MM.1S (cell line): ENCODE data around the gene PIGS.

Experiments used
- DNase-seq: peaks from one replicate; pipeline ENCODE4 v3.0.0-alpha.2; 2015
- H2AFZ ChIP-seq: fragments of 300-600 bp; sonication (generic); 2 replicates; pipeline ENCODE4 v1.6.0; 2016; ENCODE audit warnings: antibody characterized with exemption, low read length
- H3F3A ChIP-seq: fragments of 300-600 bp; sonication (generic); 2 replicates; pipeline ENCODE4 v1.6.1; 2016; ENCODE audit warnings: mild to moderate bottlenecking, antibody characterized with exemption, low read length, moderate library complexity, mixed read lengths; ENCODE audit not compliant: insufficient read depth
- H3K27ac ChIP-seq: fragments of 300-600 bp; sonication (generic); 2 replicates; pipeline ENCODE4 v1.5.1; 2016; ENCODE audit warnings: mild to moderate bottlenecking, low read length
- H3K27me3 ChIP-seq: fragments of 300-600 bp; sonication (generic); replicated peaks from 2 replicates; pipeline ENCODE4 v1.6.0; 2016; ENCODE audit warnings: low read length; ENCODE audit not compliant: insufficient read depth
- H3K36me3 ChIP-seq: fragments of 300-600 bp; sonication (generic); replicated peaks from 2 replicates; pipeline ENCODE4 v1.6.1; 2016; ENCODE audit warnings: mild to moderate bottlenecking, low read length, mixed read lengths; ENCODE audit not compliant: insufficient read depth
- H3K4me1 ChIP-seq: fragments of 300-600 bp; sonication (generic); 2 replicates; pipeline ENCODE4 v1.6.1; 2016; ENCODE audit warnings: low read length, mixed read lengths
- H3K4me2 ChIP-seq: fragments of 300-600 bp; sonication (generic); 2 replicates; pipeline ENCODE4 v1.6.0; 2016; ENCODE audit warnings: low read depth, low read length
- H3K4me3 ChIP-seq: fragments of 300-600 bp; sonication (generic); 2 replicates; pipeline ENCODE4 v1.5.1; 2016; ENCODE audit warnings: low read length, mixed read lengths
- H3K79me2 ChIP-seq: fragments of 300-600 bp; sonication (generic); 2 replicates; pipeline ENCODE4 v1.6.1; 2016; ENCODE audit warnings: mixed run types, low read length, mixed read lengths
- H3K9ac ChIP-seq: fragments of 300-600 bp; sonication (generic); 2 replicates; pipeline ENCODE4 v1.6.1; 2016; ENCODE audit warnings: low read length, mixed read lengths
- H3K9me2 ChIP-seq: fragments of 300-600 bp; sonication (generic); replicated peaks from 2 replicates; pipeline ENCODE4 v1.6.1; 2016; ENCODE audit warnings: mild to moderate bottlenecking, low read length, mixed read lengths; ENCODE audit not compliant: insufficient read depth
- H3K9me3 ChIP-seq: fragments of 300-600 bp; sonication (generic); replicated peaks from 2 replicates; pipeline ENCODE4 v1.6.1; 2016; ENCODE audit warnings: mild to moderate bottlenecking, low read length, mixed read lengths; ENCODE audit not compliant: insufficient read depth
- H4K20me1 ChIP-seq: fragments of 300-600 bp; sonication (generic); 2 replicates; pipeline ENCODE4 v1.6.1; 2016; ENCODE audit warnings: mild to moderate bottlenecking, low read length, moderate library complexity, mixed read lengths; ENCODE audit not compliant: insufficient read depth
- CTCF ChIP-seq: fragments of 300-600 bp; sonication (generic); IDR thresholded peaks from 2 replicates; pipeline ENCODE4 v1.5.1; 2016; ENCODE audit warnings: antibody characterized with exemption, low read length, mixed read lengths
- EZH2 ChIP-seq: fragments of 300-600 bp; sonication (generic); optimal IDR thresholded peaks from 2 replicates; pipeline ENCODE3; 2017; ENCODE audit warnings: low read depth, mild to moderate bottlenecking, antibody characterized with exemption, low read length, mixed read lengths
- EZH2phosphoT487 ChIP-seq: fragments of 300-600 bp; sonication (generic); IDR thresholded peaks from 2 replicates; pipeline ENCODE4 v1.6.1; 2018; ENCODE audit warnings: antibody characterized with exemption, low read length

The PIGS gene

GRCh38 chr17:28573040-28573380 lies 1.7 kb upstream of the PIGS start:
- DNase-seq: no peak

GRCh38 chr17:28572259-28573039 lies 1.1 kb upstream of the PIGS start:
- DNase-seq: no peak
- Histone ChIP-seq H3K4me1 (peaks cover 20% of the 10 kb centered on the region), H3K27me3 (no peaks in the 10 kb centered on the region), H3K4me3 (peak overlapping the region; percentile 99), H3K79me2 (peaks cover 32% of the 10 kb centered on the region), H3F3A (0 out of 2 replicates have a peak, but pooled peaks cover 19% of the 10 kb centered on the region), H3K9me2 (no peaks in the 10 kb centered on the region), H3K4me2 (peak overlapping the region; percentile 93), H3K27ac (peak overlapping the region; percentile 41; the same call in 1 of the 2 replicates), H2AFZ (peak overlapping the region; percentile 95; the same call in 1 of the 2 replicates), H3K36me3 (no peaks in the 10 kb centered on the region), H4K20me1 (no peaks in the 10 kb centered on the region; the same call in 1 of the 2 replicates), H3K9me3 (no peaks in the 10 kb centered on the region), H3K9ac (peak overlapping the region; percentile 92)
- TF ChIP-seq EZH2 (no peak), CTCF (no peak), EZH2phosphoT487 (no peak)

More at GRCh38 chr17:28573040-28573380, 1.7 kb upstream of the PIGS start:
- no peak overlapping the region for H3K4me3 ChIP-seq
- TF ChIP-seq EZH2 (no peak), EZH2phosphoT487 (no peak), CTCF (no peak)
- no peaks in the 10 kb centered on the region for H3K36me3 ChIP-seq
- no peak overlapping the region for H3K9ac ChIP-seq
- no peak overlapping the region for H2AFZ ChIP-seq
- H3K27ac ChIP-seq: no peak overlapping the region
- peaks cover 15% of the 10 kb centered on the region for H3K4me1 ChIP-seq
- no peaks in the 10 kb centered on the region for H3K9me3 ChIP-seq
- no peaks in the 10 kb centered on the region for H3K27me3 ChIP-seq
- 0 out of 2 replicates have a peak, but pooled peaks cover 21% of the 10 kb centered on the region for H3F3A ChIP-seq
- H4K20me1 ChIP-seq: no peaks in the 10 kb centered on the region; the same call in 1 of the 2 replicates
- H3K4me2 ChIP-seq: no peak overlapping the region
- peaks cover 32% of the 10 kb centered on the region for H3K79me2 ChIP-seq
- no peaks in the 10 kb centered on the region for H3K9me2 ChIP-seq

GRCh38 chr17:28570716-28571360 lies 486 bp downstream of the PIGS start:
- Histone ChIP-seq H4K20me1 (no peaks in the 10 kb centered on the region; the same call in 1 of the 2 replicates), H3K9me3 (no peaks in the 10 kb centered on the region), H3F3A (0 out of 2 replicates have a peak, but pooled peaks cover 15% of the 10 kb centered on the region), H3K27ac (peak overlapping the region; percentile 67; the same call in 1 of the 2 replicates), H3K4me2 (peak overlapping the region; percentile 71), H3K9ac (peak overlapping the region; percentile 92), H3K36me3 (no peaks in the 10 kb centered on the region; the same call in 1 of the 2 replicates), H3K79me2 (peaks cover 48% of the 10 kb centered on the region), H3K9me2 (no peaks in the 10 kb centered on the region), H3K4me1 (peaks cover 26% of the 10 kb centered on the region), H2AFZ (peak overlapping the region; percentile 95), H3K27me3 (no peaks in the 10 kb centered on the region), H3K4me3 (peak overlapping the region; percentile 99)
- no peak for TF ChIP-seq EZH2phosphoT487
- no peak for TF ChIP-seq CTCF
- TF ChIP-seq EZH2: no peak
- DNase-seq: peak; percentile 47
